ENCODE measurements around the gene MAP3K5.

The MAP3K5 gene

DNA sequence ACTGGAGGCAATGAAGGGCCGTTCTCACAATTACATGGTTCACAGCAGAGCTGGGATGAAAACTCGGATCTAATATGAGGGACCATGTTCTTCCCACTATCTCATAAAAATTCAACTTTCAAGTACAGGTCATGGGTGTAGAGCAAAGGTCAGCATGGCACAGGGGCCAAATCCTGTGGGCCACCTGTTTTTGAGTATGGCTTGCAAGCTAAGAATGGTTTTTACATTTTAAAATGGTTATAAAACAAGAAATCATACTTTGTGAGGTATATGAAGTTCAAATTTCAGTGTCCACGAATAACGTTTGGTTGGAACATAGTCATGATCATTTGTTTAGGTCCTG is 4.6 kb downstream of the MAP3K5 start:
- in situ Hi-C loops (cut with HindIII; ENCODE audit: low sequenced_read_pairs), result no loop called here
- TF ChIP-seq CTCF (IDR thresholded peaks at IDR 0.05; ENCODE audit: low read depth, low read length), result no peak
- no peak overlapping the region for H3K4me3 ChIP-seq (ENCODE audit: low read depth, low read length)

GRCh38 chr6:136786658-136787057 is 5.6 kb downstream of the MAP3K5 start:
- no peak for TF ChIP-seq CTCF (IDR thresholded peaks at IDR 0.05; ENCODE audit: low read depth, low read length)
- no peak overlapping the region for H3K4me3 ChIP-seq (ENCODE audit: low read depth, low read length)
- no peak for DNase-seq (ENCODE audit: low read depth, low spot score)
- in situ Hi-C loops (cut with HindIII; ENCODE audit: low sequenced_read_pairs), result no loop called here

More for the DNA sequence above, 4.6 kb downstream of the MAP3K5 start:
- DNase-seq (ENCODE audit: low read depth, low spot score), result no peak

- no peak overlapping the region for H3K4me3 ChIP-seq (ENCODE audit: low read depth, low read length)
- TF ChIP-seq CTCF (IDR thresholded peaks at IDR 0.05; ENCODE audit: low read depth, low read length), result no peak
- in situ Hi-C loops (cut with HindIII; ENCODE audit: low sequenced_read_pairs), result no loop called here
- no peak for DNase-seq (ENCODE audit: low read depth, low spot score)
Observed at GRCh38 chr6:136784910-136785746, 7.1 kb downstream of the MAP3K5 start.

- in situ Hi-C loops (cut with HindIII; ENCODE audit: low sequenced_read_pairs), result no loop called here
- no peak for DNase-seq (ENCODE audit: low read depth, low spot score)
Observed at GRCh38 chr6:136784271-136784664, 8.0 kb downstream of the MAP3K5 start.

GRCh38 chr6:136783495-136784270 is 8.6 kb downstream of the MAP3K5 start:
- no peak for TF ChIP-seq CTCF (IDR thresholded peaks at IDR 0.05; ENCODE audit: low read depth, low read length)
- in situ Hi-C loops (cut with HindIII; ENCODE audit: low sequenced_read_pairs), result no loop called here
- DNase-seq (ENCODE audit: low read depth, low spot score), result no peak
- no peak overlapping the region for H3K4me3 ChIP-seq (ENCODE audit: low read depth, low read length)

More at GRCh38 chr6:136784271-136784664, 8.0 kb downstream of the MAP3K5 start:
- H3K4me3 ChIP-seq (ENCODE audit: low read depth, low read length), result no peak overlapping the region
- TF ChIP-seq CTCF (IDR thresholded peaks at IDR 0.05; ENCODE audit: low read depth, low read length), result no peak

DNA sequence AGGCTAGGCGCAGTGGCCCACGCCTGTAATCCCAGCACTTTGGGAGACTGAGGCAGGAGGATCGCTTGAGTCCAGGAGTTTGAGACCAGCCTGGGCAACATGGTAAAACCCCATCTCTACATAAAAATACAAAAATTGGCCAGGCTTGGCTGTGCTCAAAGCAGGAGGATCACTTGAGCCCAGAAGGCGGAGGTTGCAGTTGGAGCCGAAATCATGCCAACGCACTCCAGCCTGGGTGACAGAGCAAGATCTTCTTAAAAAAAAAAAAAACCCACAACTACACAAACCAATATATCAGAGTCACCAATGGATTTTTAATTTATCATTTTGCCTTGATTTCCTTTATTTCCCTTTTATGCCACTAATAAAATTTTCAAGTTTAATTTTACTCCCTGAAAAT is 9.3 kb downstream of the MAP3K5 start:
- TF ChIP-seq CTCF (IDR thresholded peaks at IDR 0.05; ENCODE audit: low read depth, low read length), result no peak
- DNase-seq (ENCODE audit: low read depth, low spot score), result no peak
- no peak overlapping the region for H3K4me3 ChIP-seq (ENCODE audit: low read depth, low read length)
- in situ Hi-C loops (cut with HindIII; ENCODE audit: low sequenced_read_pairs), result no loop called here
